Thymus (tissue), 11 donors: ENCODE data around the gene KRTAP9-8. TPM values are rescaled to one million over a fixed set of nuclear protein-coding genes. Genes with fewer than 3 reads are reported as not detected.
"Not testable (repeated sequence)": the region's sequence is repeated elsewhere in the genome, so short reads cannot be mapped to it uniquely, and the experiment has no call there.

ENCODE experiments used
- DNase-seq, 9 donors: peaks; one replicate each; pipeline ENCODE4 v3.0.0-alpha.2; 2013; ENCODE audit warnings: low spot score in 9 of 9, low read depth in 6 of 9, missing footprints in 1 of 9
- H3K27ac ChIP-seq, 2 donors: one replicate each; pipeline ENCODE4 v1.5.1; 2013; ENCODE audit warnings: control low read depth in 1 of 2, low read depth in 1 of 2, low read length in 1 of 2, mild to moderate bottlenecking in 1 of 2, moderate library complexity in 1 of 2
- H3K27me3 ChIP-seq, 2 donors: one replicate each; pipeline ENCODE4 v1.5.1; 2013; ENCODE audit warnings: low read length in 1 of 2; ENCODE audit not compliant: control insufficient read depth in 2 of 2, insufficient read depth in 1 of 2
- H3K36me3 ChIP-seq, 2 donors: one replicate each; pipeline ENCODE4 v1.5.1; 2013; ENCODE audit warnings: low read length in 1 of 2, mild to moderate bottlenecking in 1 of 2, moderate library complexity in 1 of 2; ENCODE audit not compliant: control insufficient read depth in 2 of 2, insufficient read depth in 2 of 2
- H3K4me1 ChIP-seq, 2 donors: one replicate each; pipeline ENCODE4 v1.5.1; 2013; ENCODE audit warnings: low read length in 2 of 2; ENCODE audit not compliant: control insufficient read depth in 2 of 2, insufficient read depth in 2 of 2
- H3K4me3 ChIP-seq, 2 donors: one replicate each; pipeline ENCODE4 v1.5.1; 2013; ENCODE audit warnings: low read length in 2 of 2, control low read depth in 1 of 2, mild to moderate bottlenecking in 1 of 2
- H3K9me3 ChIP-seq, 2 donors: one replicate each; pipeline ENCODE4 v1.5.1; 2013; ENCODE audit warnings: low read length in 1 of 2, mild to moderate bottlenecking in 1 of 2; ENCODE audit not compliant: control insufficient read depth in 2 of 2, insufficient read depth in 1 of 2
- WGBS: extraction: QIAGEN DNeasy Blood & Tissue Kit; methylation state at CpG from one replicate; pipeline ENCODE4 v1.1.7; 2013; 5-methylcytosine and 5-hydroxymethylcytosine counted together
- polyA plus RNA-seq: library from polyadenylated mRNA; stranded (reverse); fragments of 200-250 nt; gene quantifications from one replicate; pipeline ENCODE4 v1.2.3, GENCODE V29; 2013
- total RNA-seq: library from RNA; stranded (reverse); fragments of 120-200 nt; gene quantifications from one replicate; pipeline ENCODE4 v1.2.4, GENCODE V29; 2013
- donor health status: healthy.

KRTAP9-8 gene
- total and polyA plus RNA-seq, 2 donors = 0.09 TPM; not detected in 1

GRCh38 chr17:41271323-41271722 lies 33.5 kb downstream of the KRTAP9-8 start:
- H3K27me3 ChIP-seq, H3K4me1 ChIP-seq, DNase-seq, H3K4me3 ChIP-seq, H3K9me3 ChIP-seq, H3K36me3 ChIP-seq, H3K27ac ChIP-seq: not testable (repeated sequence)
- 95% methylated on average over 1 of the region's 1 CpG for WGBS

- 78% methylated on average over 1 of the region's 1 CpG for WGBS
- no peak overlapping the region for H3K27ac ChIP-seq
These were observed 34.1 kb downstream of the KRTAP9-8 start for GRCh38 chr17:41271858-41272257.

GRCh38 chr17:41275648-41276190 lies 37.9 kb downstream of the KRTAP9-8 start, which contains the start of gene KRTAP9-7:
TSS of gene KRTAP9-7 (plus strand) at chr17:41275698. CDS start at chr17:41275698, 0 bp downstream.
- H3K4me3 ChIP-seq, H3K36me3 ChIP-seq, DNase-seq, H3K27me3 ChIP-seq, H3K9me3 ChIP-seq, H3K4me1 ChIP-seq, H3K27ac ChIP-seq: not testable (repeated sequence)
- 93% methylated on average over 3 of the region's 3 CpGs for WGBS

More at GRCh38 chr17:41271858-41272257, 34.1 kb downstream of the KRTAP9-8 start:
- no peaks in the 10 kb centered on the region for H3K9me3 ChIP-seq
- no peaks in the 10 kb centered on the region for H3K27me3 ChIP-seq
- H3K4me1 ChIP-seq = no peaks in the 10 kb centered on the region
- no peak for DNase-seq
- no peaks in the 10 kb centered on the region for H3K36me3 ChIP-seq
- H3K4me3 ChIP-seq = no peak overlapping the region

GRCh38 chr17:41278176-41278955 lies 40.6 kb downstream of the KRTAP9-8 start:
- H3K36me3 ChIP-seq = no peaks in the 10 kb centered on the region
- H3K27ac ChIP-seq = no peak overlapping the region
- DNase-seq = no peak
- no peaks in the 10 kb centered on the region for H3K27me3 ChIP-seq
- no peaks in the 10 kb centered on the region for H3K4me1 ChIP-seq
- H3K4me3 ChIP-seq = no peak overlapping the region
- WGBS = 96% methylated on average over 3 of the region's 3 CpGs
- no peaks in the 10 kb centered on the region for H3K9me3 ChIP-seq

GRCh38 chr17:41284043-41284442 lies 46.2 kb downstream of the KRTAP9-8 start:
- no peaks in the 10 kb centered on the region for H3K4me1 ChIP-seq
- no peak overlapping the region for H3K27ac ChIP-seq
- no peak overlapping the region for H3K4me3 ChIP-seq
- no peaks in the 10 kb centered on the region for H3K27me3 ChIP-seq
- 91% methylated on average over 3 of the region's 3 CpGs for WGBS
- H3K36me3 ChIP-seq = no peaks in the 10 kb centered on the region
- no peaks in the 10 kb centered on the region for H3K9me3 ChIP-seq
- no peak for DNase-seq

GRCh38 chr17:41284546-41284945 lies 46.7 kb downstream of the KRTAP9-8 start:
- no peaks in the 10 kb centered on the region for H3K4me1 ChIP-seq
- no peaks in the 10 kb centered on the region for H3K9me3 ChIP-seq
- H3K4me3 ChIP-seq = no peak overlapping the region
- no peak for DNase-seq
- 15% methylated on average over 2 of the region's 2 CpGs for WGBS
- H3K27ac ChIP-seq = no peak overlapping the region
- no peaks in the 10 kb centered on the region for H3K27me3 ChIP-seq
- no peaks in the 10 kb centered on the region for H3K36me3 ChIP-seq

- DNase-seq = no peak
- no peaks in the 10 kb centered on the region for H3K4me1 ChIP-seq
- H3K27me3 ChIP-seq = no peaks in the 10 kb centered on the region
- no peak overlapping the region for H3K27ac ChIP-seq
- no peaks in the 10 kb centered on the region for H3K9me3 ChIP-seq
- no peaks in the 10 kb centered on the region for H3K36me3 ChIP-seq
- no peak overlapping the region for H3K4me3 ChIP-seq
- WGBS = 78% methylated on average over 3 of the region's 3 CpGs
These were observed 49.3 kb downstream of the KRTAP9-8 start for GRCh38 chr17:41287050-41287449.

Other genes starting within 250 kb of the KRTAP9-8 start
Only the 30 nearest of the 41 such genes appear.
- gene KRTAP2-2, start 182.8 kb upstream of the KRTAP9-8 start, total RNA-seq = not detected
- not detected for gene KRTAP2-2, start 182.8 kb upstream of the KRTAP9-8 start, polyA plus RNA-seq
- gene KRTAP2-3, start 177.9 kb upstream of the KRTAP9-8 start, total RNA-seq = not detected
- 0.18 TPM for gene KRTAP2-3, start 177.9 kb upstream of the KRTAP9-8 start, polyA plus RNA-seq
- gene KRTAP2-4, start 172.1 kb upstream of the KRTAP9-8 start, total RNA-seq = not detected
- not detected for gene KRTAP2-4, start 172.1 kb upstream of the KRTAP9-8 start, polyA plus RNA-seq
- not detected for gene KRTAP4-7, start 153.8 kb upstream of the KRTAP9-8 start, total RNA-seq
- gene KRTAP4-7, start 153.8 kb upstream of the KRTAP9-8 start, polyA plus RNA-seq = not detected
- not detected for gene KRTAP4-8, start 139.9 kb upstream of the KRTAP9-8 start, total RNA-seq
- 0.02 TPM for gene KRTAP4-8, start 139.9 kb upstream of the KRTAP9-8 start, polyA plus RNA-seq
- not detected for gene KRTAP4-16, start 135.8 kb upstream of the KRTAP9-8 start, total RNA-seq
- not detected for gene KRTAP4-16, start 135.8 kb upstream of the KRTAP9-8 start, polyA plus RNA-seq
- not detected for gene KRTAP4-9, start 132.6 kb upstream of the KRTAP9-8 start, total RNA-seq
- not detected for gene KRTAP4-9, start 132.6 kb upstream of the KRTAP9-8 start, polyA plus RNA-seq
- gene KRTAP4-11, start 119.6 kb upstream of the KRTAP9-8 start, total RNA-seq = not detected
- not detected for gene KRTAP4-11, start 119.6 kb upstream of the KRTAP9-8 start, polyA plus RNA-seq
- not detected for gene KRTAP4-12, start 113.8 kb upstream of the KRTAP9-8 start, total RNA-seq
- gene KRTAP4-12, start 113.8 kb upstream of the KRTAP9-8 start, polyA plus RNA-seq = not detected
- not detected for gene KRTAP4-6, start 97.5 kb upstream of the KRTAP9-8 start, total RNA-seq
- gene KRTAP4-6, start 97.5 kb upstream of the KRTAP9-8 start, polyA plus RNA-seq = not detected
- gene KRTAP4-5, start 88.2 kb upstream of the KRTAP9-8 start, total RNA-seq = not detected
- not detected for gene KRTAP4-5, start 88.2 kb upstream of the KRTAP9-8 start, polyA plus RNA-seq
- gene KRTAP4-4, start 77.3 kb upstream of the KRTAP9-8 start, total RNA-seq = not detected
- not detected for gene KRTAP4-4, start 77.3 kb upstream of the KRTAP9-8 start, polyA plus RNA-seq
- gene KRTAP4-3, start 69.8 kb upstream of the KRTAP9-8 start, total RNA-seq = not detected
- not detected for gene KRTAP4-3, start 69.8 kb upstream of the KRTAP9-8 start, polyA plus RNA-seq
- gene KRTAP4-2, start 59.8 kb upstream of the KRTAP9-8 start, total RNA-seq = not detected
- not detected for gene KRTAP4-2, start 59.8 kb upstream of the KRTAP9-8 start, polyA plus RNA-seq
- not detected for gene KRTAP4-1, start 53.1 kb upstream of the KRTAP9-8 start, total RNA-seq
- not detected for gene KRTAP4-1, start 53.1 kb upstream of the KRTAP9-8 start, polyA plus RNA-seq
- not detected for gene KRTAP9-1, start 48.1 kb upstream of the KRTAP9-8 start, total RNA-seq
- not detected for gene KRTAP9-1, start 48.1 kb upstream of the KRTAP9-8 start, polyA plus RNA-seq
- not detected for gene KRTAP9-2, start 11.4 kb upstream of the KRTAP9-8 start, total RNA-seq
- not detected for gene KRTAP9-2, start 11.4 kb upstream of the KRTAP9-8 start, polyA plus RNA-seq
- gene KRTAP9-3, start 5.5 kb upstream of the KRTAP9-8 start, total RNA-seq = not detected
- gene KRTAP9-3, start 5.5 kb upstream of the KRTAP9-8 start, polyA plus RNA-seq = not detected
- gene KRTAP9-4, start 11.7 kb downstream of the KRTAP9-8 start, total RNA-seq = not detected
- gene KRTAP9-4, start 11.7 kb downstream of the KRTAP9-8 start, polyA plus RNA-seq = 0.05 TPM
- gene KRTAP9-9, start 17.4 kb downstream of the KRTAP9-8 start, total RNA-seq = not detected
- 0.02 TPM for gene KRTAP9-9, start 17.4 kb downstream of the KRTAP9-8 start, polyA plus RNA-seq
- not detected for gene KRTAP9-6, start 27.4 kb downstream of the KRTAP9-8 start, total RNA-seq
- 0.02 TPM for gene KRTAP9-6, start 27.4 kb downstream of the KRTAP9-8 start, polyA plus RNA-seq
- gene KRTAP9-7, start 37.7 kb downstream of the KRTAP9-8 start, total RNA-seq = not detected
- gene KRTAP9-7, start 37.7 kb downstream of the KRTAP9-8 start, polyA plus RNA-seq = not detected
- gene KRTAP29-1, start 64.9 kb downstream of the KRTAP9-8 start, total RNA-seq = not detected
- 0.23 TPM for gene KRTAP29-1, start 64.9 kb downstream of the KRTAP9-8 start, polyA plus RNA-seq
- gene KRTAP16-1, start 71.3 kb downstream of the KRTAP9-8 start, total RNA-seq = not detected
- 0.07 TPM for gene KRTAP16-1, start 71.3 kb downstream of the KRTAP9-8 start, polyA plus RNA-seq
- gene KRTAP17-1, start 77.7 kb downstream of the KRTAP9-8 start, total RNA-seq = 0.09 TPM
- 0.11 TPM for gene KRTAP17-1, start 77.7 kb downstream of the KRTAP9-8 start, polyA plus RNA-seq
- gene KRT33A, start 112.8 kb downstream of the KRTAP9-8 start, total RNA-seq = 0.66 TPM
- 1.4 TPM for gene KRT33A, start 112.8 kb downstream of the KRTAP9-8 start, polyA plus RNA-seq
- 1.7 TPM for gene KRT33B, start 131.8 kb downstream of the KRTAP9-8 start, total RNA-seq
- 6.1 TPM for gene KRT33B, start 131.8 kb downstream of the KRTAP9-8 start, polyA plus RNA-seq
- gene KRT34, start 144.3 kb downstream of the KRTAP9-8 start, total RNA-seq = 0.52 TPM
- 1.5 TPM for gene KRT34, start 144.3 kb downstream of the KRTAP9-8 start, polyA plus RNA-seq
- gene KRT31, start 159.6 kb downstream of the KRTAP9-8 start, total RNA-seq = 1.9 TPM
- 6.4 TPM for gene KRT31, start 159.6 kb downstream of the KRTAP9-8 start, polyA plus RNA-seq
- 0.19 TPM for gene KRT37, start 186.6 kb downstream of the KRTAP9-8 start, total RNA-seq
- 0.34 TPM for gene KRT37, start 186.6 kb downstream of the KRTAP9-8 start, polyA plus RNA-seq